ENCODE data around the gene ZSWIM9.

Gene ZSWIM9

DNA sequence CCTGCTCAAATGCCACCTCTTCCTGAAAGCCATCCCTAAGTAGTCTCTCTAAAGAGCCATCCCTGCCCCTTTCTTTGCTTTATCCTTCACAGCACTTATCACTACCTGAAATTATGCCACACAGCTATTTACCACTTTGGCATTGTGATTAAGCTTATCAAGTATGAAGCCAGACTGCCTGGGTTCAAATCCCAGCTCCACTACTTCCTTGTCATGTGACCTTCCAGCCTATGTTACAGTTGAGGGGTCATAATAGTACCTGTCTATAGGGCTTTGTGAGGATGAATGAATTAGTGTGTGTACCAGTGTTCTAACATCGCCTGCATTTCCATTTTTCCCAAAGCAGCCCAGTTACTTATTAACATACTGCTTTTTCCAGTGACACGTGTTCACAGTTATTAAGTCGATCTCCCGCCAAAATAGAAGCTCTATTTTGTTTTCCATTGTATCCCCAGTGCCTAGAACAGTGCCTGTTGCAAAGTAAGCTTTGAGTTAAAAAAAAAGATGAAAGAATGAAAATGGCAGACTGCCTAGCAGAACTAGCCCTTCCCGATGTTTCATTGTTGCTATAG lies 32.8 kb downstream of the ZSWIM9 start:
- intact Hi-C loops (cut with DNase I; ENCODE audit: low total_unique reads), result no loop called here
- peak overlapping the region; percentile 75 to 76 for H3K27ac ChIP-seq

DNA sequence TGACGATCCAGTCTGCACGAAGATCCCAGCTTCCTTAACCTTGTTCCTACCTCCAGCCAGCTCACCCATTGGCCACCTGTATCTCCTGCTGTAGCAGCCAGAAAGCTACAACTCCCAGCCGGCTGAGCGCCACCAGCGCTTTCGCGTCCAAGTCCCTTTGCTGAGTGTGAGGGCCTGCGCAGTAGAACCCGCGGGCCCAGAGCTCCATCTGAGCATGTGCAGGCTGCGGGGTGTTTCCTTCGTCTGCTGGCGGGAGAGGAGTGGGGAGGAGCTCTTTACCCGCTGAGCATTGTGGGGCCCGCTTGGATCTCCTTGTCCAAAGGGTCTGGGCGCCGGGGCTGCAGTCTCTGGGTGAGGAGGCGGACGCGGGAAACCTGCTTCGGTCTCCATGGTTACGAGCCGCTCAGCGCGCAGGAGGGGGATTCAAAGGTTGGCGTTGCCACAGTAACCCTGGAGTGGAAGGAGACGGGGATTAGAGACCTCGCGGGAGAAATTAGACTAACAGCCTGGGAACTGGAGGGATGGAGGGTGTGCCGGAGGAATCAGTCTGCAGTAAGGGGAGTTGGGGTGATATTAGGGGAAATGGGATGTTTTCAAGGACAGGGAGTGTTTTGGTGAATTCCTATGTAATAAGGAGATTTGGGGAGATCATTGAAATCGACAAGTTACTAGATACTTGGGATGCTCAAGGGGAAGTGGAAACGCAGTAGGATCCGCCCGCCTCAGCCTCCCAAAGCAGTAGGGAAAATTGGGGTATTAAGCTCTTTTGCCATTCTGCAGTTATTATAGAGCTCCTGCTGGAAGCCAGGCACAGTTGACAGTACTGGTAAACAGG lies 33.5 kb downstream of the ZSWIM9 start:
- no peaks in the 10 kb centered on the region for H3K36me3 ChIP-seq
- H3K4me1 ChIP-seq, result peaks cover 0 to 13% (median 9%) of the 10 kb centered on the region in 4 donors
- no peaks in the 10 kb centered on the region for H3K27me3 ChIP-seq
- TF ChIP-seq, protein P1, sequence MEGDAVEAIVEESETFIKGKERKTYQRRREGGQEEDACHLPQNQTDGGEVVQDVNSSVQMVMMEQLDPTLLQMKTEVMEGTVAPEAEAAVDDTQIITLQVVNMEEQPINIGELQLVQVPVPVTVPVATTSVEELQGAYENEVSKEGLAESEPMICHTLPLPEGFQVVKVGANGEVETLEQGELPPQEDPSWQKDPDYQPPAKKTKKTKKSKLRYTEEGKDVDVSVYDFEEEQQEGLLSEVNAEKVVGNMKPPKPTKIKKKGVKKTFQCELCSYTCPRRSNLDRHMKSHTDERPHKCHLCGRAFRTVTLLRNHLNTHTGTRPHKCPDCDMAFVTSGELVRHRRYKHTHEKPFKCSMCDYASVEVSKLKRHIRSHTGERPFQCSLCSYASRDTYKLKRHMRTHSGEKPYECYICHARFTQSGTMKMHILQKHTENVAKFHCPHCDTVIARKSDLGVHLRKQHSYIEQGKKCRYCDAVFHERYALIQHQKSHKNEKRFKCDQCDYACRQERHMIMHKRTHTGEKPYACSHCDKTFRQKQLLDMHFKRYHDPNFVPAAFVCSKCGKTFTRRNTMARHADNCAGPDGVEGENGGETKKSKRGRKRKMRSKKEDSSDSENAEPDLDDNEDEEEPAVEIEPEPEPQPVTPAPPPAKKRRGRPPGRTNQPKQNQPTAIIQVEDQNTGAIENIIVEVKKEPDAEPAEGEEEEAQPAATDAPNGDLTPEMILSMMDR (IDR thresholded peaks at IDR 0.05), result no peak
- intact Hi-C loops (cut with DNase I; ENCODE audit: low total_unique reads), result no loop called here
- peak; percentile 93 to 96 for DNase-seq
- H3K27ac ChIP-seq, result peak overlapping the region; percentile 75 to 76
- peak overlapping the region; percentile 63 to 73 for H3K4me3 ChIP-seq
- H3K9me3 ChIP-seq, result no peaks in the 10 kb centered on the region

More for the DNA sequence above, 32.8 kb downstream of the ZSWIM9 start:
- no peaks in the 10 kb centered on the region for H3K36me3 ChIP-seq
- TF ChIP-seq, protein P1 (IDR thresholded peaks at IDR 0.05), result no peak
- no peaks in the 10 kb centered on the region for H3K9me3 ChIP-seq
- no peaks in the 10 kb centered on the region for H3K27me3 ChIP-seq
- peaks cover 0 to 13% (median 9%) of the 10 kb centered on the region in 4 donors for H3K4me1 ChIP-seq
- DNase-seq, result no peak
- peak overlapping the region; percentile 63 to 73 for H3K4me3 ChIP-seq

DNA sequence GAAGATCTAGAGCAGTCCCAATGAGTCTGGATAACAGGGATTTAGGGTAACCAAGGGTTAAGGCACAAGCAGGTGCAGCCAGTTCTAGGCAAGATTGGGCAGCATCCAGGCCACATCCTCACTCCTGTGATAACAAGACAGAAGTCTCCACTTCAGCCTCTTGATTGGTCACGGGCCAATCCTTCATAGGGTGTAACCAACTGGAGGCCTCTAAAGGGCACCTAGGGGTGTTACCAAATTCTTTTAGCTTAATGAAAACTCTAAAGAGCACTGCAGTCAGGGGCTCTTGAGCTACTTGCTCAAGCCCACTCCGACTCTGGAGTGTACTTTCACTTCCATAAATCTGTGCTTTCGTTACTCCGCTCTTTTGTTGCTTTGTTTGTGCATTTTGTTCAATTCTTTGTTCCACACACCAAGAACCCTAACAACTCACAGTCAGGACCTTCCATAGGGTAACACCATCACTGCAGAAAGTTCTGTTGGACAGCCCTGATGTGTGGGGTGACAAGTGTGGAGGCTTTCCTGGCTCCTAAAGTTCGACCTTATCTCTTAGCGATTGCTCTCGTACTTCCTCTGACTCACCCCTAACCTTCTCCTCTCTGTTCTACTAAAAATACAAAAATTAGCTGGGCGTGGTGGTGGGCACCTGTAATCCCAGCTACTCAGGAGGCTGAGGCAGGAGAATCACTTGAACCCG lies 36.1 kb downstream of the ZSWIM9 start:
- no peak for DNase-seq
- Histone ChIP-seq H3K4me1 (peaks cover 0 to 13% (median 9%) of the 10 kb centered on the region in 4 donors), H3K27me3 (no peaks in the 10 kb centered on the region), H3K27ac (no peak overlapping the region), H3K4me3 (no peak overlapping the region), H3K9me3 (no peaks in the 10 kb centered on the region), H3K36me3 (peaks cover 0 to 10% (median 1%) of the 10 kb centered on the region in 3 donors)
- intact Hi-C loops (cut with DNase I; ENCODE audit: low total_unique reads), result no loop called here
- TF ChIP-seq, protein P1 (IDR thresholded peaks at IDR 0.05), result no peak

DNA sequence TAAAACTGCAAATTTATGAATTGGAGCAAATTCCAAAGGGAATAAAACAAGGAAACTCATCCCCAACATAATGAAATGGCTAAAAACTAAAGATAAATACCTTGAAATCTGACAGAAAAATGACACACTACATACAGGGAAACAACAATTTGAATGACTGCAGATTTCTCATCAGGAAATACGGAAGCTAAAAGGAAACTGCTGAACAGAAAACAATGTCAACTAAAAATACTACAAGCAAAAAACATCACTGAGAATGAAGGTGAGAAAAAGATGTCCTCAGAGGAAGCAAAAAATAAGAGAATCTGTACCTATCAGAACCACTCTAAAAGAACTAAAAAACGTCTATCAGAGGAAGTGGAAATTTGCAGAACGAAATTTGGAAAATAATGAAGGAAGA lies 39.5 kb downstream of the ZSWIM9 start:
- no peak for DNase-seq
- intact Hi-C loops (cut with DNase I; ENCODE audit: low total_unique reads), result no loop called here
- H3K9me3 ChIP-seq, result no peaks in the 10 kb centered on the region
- H3K4me3 ChIP-seq, result no peak overlapping the region
- H3K4me1 ChIP-seq, result peaks cover 0 to under 1% (median 0%) of the 10 kb centered on the region in 4 donors
- no peaks in the 10 kb centered on the region for H3K27me3 ChIP-seq
- TF ChIP-seq, protein P1 (IDR thresholded peaks at IDR 0.05), result no peak
- peaks cover 0 to 25% (median 8%) of the 10 kb centered on the region in 3 donors for H3K36me3 ChIP-seq
- H3K27ac ChIP-seq, result no peak overlapping the region

DNA sequence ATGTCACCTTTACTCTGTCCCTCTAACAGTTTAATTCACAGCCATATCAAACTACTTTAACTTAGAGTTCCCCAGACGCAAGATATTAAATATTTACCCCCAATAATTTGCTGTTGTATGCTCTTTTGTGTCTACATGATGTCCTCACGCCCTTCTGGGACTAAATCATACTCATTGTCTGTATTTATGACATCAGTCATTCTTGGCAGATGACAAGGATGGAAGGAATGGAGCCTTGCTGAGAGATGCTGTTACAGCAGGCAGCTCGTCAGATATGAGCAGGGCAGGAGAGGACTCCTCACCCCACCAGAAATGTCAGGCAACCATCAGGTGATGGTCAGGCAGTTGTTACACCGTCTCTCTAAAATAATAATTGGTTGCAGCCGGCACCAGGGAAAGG lies 43.5 kb downstream of the ZSWIM9 start:
- Histone ChIP-seq H3K9me3 (no peaks in the 10 kb centered on the region), H3K4me3 (no peak overlapping the region), H3K27ac (no peak overlapping the region), H3K4me1 (no peaks in the 10 kb centered on the region), H3K27me3 (no peaks in the 10 kb centered on the region), H3K36me3 (peaks cover 0 to 39% (median 11%) of the 10 kb centered on the region in 3 donors)
- no peak for DNase-seq
- intact Hi-C loops (cut with DNase I; ENCODE audit: low total_unique reads), result no loop called here
- TF ChIP-seq, protein P1 (IDR thresholded peaks at IDR 0.05), result no peak

Measured in tibial artery (tissue), 4 donors.